Measurements from ENCODE around the gene ASIC4. TPM values are rescaled to one million over a fixed set of nuclear protein-coding genes. Genes with fewer than 3 reads are reported as not detected.

ASIC4 gene
- total RNA-seq, 1 donor from 2014 or later = not detected

DNA sequence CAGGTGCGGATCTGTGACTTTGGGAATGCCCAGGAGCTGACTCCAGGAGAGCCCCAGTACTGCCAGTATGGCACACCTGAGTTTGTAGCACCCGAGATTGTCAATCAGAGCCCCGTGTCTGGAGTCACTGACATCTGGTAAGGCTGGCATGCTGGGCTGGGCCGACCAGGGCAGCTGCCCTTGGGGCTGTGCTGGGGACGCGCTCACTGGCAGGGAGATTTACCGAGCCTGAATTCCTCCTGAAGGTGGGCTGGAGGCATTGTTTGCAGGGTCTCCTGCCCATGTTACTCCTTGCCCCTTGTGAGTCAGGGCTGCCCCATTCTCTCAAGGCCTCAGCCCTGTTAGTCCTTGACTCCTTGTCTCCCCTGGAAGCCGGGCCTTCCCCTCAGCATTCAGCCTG is 34.3 kb upstream of the ASIC4 start:
- DNase-seq (ENCODE audit: low read depth in 2 of 2) = no peak

- DNase-seq (ENCODE audit: low read depth in 2 of 2) = no peak
Measured at GRCh38 chr2:219482674-219483405, 31.4 kb upstream of the ASIC4 start.

DNA sequence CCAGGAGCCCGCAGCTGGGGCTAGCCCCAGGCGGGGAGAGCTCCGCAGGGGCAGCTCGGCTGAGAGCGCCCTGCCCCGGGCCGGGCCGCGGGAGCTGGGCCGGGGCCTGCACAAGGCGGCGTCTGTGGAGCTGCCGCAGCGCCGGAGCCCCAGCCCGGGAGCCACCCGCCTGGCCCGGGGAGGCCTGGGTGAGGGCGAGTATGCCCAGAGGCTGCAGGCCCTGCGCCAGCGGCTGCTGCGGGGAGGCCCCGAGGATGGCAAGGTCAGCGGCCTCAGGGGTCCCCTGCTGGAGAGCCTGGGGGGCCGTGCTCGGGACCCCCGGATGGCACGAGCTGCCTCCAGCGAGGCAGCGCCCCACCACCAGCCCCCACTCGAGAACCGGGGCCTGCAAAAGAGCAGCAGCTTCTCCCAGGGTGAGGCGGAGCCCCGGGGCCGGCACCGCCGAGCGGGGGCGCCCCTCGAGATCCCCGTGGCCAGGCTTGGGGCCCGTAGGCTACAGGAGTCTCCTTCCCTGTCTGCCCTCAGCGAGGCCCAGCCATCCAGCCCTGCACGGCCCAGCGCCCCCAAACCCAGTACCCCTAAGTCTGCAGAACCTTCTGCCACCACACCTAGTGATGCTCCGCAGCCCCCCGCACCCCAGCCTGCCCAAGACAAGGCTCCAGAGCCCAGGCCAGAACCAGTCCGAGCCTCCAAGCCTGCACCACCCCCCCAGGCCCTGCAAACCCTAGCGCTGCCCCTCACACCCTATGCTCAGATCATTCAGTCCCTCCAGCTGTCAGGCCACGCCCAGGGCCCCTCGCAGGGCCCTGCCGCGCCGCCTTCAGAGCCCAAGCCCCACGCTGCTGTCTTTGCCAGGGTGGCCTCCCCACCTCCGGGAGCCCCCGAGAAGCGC is 30.6 kb upstream of the ASIC4 start:
- no peak for DNase-seq (ENCODE audit: low read depth in 2 of 2)

GRCh38 chr2:219484343-219485200 is 29.7 kb upstream of the ASIC4 start:
- DNase-seq (ENCODE audit: low read depth in 2 of 2) = no peak

DNA sequence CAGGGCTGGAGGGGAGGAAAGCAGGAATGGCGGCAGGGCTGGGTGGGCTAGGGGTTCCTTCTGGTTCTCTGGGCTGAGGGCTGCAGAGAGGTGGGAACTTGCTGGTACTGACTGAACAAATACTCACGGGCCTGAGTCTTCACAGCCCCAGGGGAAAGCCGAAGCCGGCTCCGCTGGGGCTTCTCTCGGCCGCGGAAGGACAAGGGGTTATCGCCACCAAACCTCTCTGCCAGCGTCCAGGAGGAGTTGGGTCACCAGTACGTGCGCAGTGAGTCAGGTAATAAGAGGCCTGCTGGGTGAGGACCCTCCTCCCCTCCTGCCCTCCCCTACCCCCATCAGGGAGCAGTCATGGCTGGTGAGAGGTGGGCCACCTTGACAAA is 29.1 kb upstream of the ASIC4 start:
- DNase-seq (ENCODE audit: low read depth in 2 of 2) = no peak

DNA sequence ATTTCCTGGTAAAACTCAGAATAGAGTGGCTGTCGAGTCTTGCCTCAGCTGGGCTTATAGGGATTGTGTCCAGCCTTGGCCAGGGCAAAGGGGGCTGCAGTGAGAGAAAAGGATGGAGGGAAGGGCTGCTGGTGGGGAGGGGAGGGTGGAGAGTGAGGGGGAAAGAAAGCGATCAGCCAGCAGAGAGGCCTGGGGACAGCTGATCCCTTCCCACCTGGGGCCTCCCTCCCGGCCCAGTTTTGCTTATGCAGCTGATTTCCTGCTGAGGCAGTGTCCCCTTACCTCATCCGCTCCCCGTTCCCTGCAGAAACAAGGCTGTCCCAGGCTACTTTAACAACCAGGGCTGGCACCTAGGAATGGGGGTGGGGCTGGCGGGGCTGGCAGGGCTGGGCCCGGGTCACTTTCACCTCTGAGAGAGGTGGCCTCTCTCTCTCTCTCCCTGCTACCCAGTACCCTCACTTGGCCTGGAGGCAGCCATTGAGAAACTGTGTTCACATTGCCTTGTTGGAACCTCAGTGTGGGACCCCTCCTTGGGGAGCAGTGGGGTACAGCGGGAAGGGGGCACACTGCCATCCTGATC is 27.8 kb upstream of the ASIC4 start:
- no peak for DNase-seq (ENCODE audit: low read depth in 2 of 2)

GRCh38 chr2:219488149-219488843 is 26.0 kb upstream of the ASIC4 start:
- DNase-seq (ENCODE audit: low read depth in 2 of 2) = no peak

DNA sequence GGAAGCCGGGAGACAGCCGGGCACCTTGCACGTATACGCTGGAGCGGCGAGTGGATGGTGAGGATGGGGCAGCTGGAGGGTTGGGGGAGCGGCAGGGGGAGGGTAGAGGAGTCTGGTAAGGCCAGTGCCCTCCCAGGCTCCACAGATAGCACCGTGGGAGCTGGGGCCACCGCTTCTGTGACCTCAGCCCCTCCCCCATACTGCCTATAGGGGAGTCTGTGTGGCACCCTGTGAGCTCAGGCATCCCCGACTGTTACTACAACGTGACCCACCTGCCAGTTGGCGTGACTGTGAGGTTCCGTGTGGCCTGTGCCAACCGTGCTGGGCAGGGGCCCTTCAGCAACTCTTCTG is 25.5 kb upstream of the ASIC4 start:
- no peak for DNase-seq (ENCODE audit: low read depth in 2 of 2)

GRCh38 chr2:219489315-219489714 is 25.0 kb upstream of the ASIC4 start:
- no peak for DNase-seq (ENCODE audit: low read depth in 2 of 2)

GRCh38 chr2:219490186-219490585 is 24.1 kb upstream of the ASIC4 start:
- DNase-seq (ENCODE audit: low read depth in 2 of 2) = no peak

GRCh38 chr2:219490600-219491130 is 23.6 kb upstream of the ASIC4 start:
- no peak for DNase-seq (ENCODE audit: low read depth in 2 of 2)

DNA sequence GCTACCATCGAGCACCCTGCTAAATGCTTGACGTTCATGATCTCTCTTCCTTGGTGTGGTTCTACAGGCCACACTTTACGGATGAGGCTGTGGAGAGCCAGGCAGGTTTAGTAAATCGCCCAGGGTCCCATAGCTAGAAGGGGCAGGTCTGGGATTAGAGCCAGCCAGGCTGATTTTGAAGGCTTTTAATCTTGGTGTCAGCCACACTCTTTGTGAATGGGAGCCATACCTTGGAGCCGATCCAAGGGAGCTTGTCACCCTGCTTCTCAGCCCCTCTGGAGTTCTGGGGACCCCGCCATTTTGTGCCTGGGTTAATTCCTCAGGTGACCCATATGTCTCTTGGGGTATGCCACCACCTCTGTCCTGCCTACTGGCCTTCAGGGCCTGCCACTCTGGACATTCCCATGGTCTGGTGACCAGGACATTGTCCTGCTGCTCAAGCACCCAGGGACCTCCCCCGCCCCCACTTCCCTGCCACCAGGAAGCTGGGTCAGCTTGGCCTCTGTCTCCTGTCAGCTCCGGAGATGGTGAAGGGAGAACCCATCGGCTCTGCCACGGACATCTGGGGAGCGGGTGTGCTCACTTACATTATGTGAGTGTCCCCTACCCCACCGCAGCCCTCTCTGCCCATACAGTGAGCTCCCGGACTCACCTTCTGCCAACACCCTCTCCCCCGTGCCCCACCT is 22.9 kb upstream of the ASIC4 start:
- no peak for DNase-seq (ENCODE audit: low read depth in 2 of 2)

DNA sequence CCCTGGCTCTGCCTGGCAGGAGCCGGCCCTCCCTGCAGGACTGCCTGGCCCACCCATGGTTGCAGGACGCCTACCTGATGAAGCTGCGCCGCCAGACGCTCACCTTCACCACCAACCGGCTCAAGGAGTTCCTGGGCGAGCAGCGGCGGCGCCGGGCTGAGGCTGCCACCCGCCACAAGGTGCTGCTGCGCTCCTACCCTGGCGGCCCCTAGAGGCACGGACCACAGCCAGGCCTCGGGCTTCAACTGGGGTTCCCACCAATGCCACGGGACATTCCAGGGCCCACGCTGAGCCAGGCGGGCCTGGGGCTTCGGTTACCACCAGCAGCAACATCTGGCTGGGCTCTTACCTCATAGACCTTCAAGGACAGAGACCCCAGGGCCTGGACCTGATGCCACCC is 21.7 kb upstream of the ASIC4 start:
- DNase-seq (ENCODE audit: low read depth in 2 of 2) = no peak

DNA sequence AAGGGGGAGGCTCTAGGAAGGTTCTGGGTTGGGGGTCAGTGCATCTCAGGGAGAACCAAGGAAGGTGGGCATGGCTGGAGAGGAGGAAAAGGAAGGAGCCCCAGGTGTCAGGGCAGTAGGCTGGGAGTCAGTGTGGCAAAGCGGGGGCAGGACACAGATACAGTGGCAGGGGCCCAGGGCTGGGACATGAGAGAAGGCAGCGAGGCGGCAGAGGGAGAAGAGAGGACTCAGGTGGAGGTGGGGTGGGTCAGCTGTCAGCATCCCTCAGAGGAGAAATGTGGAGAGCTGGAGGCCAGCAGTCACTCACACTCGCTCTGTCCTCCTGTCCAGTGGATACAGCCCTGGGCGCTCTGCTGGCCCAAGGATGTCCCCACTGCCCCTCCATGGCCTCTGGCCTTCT is 21.2 kb upstream of the ASIC4 start:
- DNase-seq (ENCODE audit: low read depth in 2 of 2) = no peak

- no peak for DNase-seq (ENCODE audit: low read depth in 2 of 2)
Measured at GRCh38 chr2:219494952-219495530, 19.2 kb upstream of the ASIC4 start.

DNA sequence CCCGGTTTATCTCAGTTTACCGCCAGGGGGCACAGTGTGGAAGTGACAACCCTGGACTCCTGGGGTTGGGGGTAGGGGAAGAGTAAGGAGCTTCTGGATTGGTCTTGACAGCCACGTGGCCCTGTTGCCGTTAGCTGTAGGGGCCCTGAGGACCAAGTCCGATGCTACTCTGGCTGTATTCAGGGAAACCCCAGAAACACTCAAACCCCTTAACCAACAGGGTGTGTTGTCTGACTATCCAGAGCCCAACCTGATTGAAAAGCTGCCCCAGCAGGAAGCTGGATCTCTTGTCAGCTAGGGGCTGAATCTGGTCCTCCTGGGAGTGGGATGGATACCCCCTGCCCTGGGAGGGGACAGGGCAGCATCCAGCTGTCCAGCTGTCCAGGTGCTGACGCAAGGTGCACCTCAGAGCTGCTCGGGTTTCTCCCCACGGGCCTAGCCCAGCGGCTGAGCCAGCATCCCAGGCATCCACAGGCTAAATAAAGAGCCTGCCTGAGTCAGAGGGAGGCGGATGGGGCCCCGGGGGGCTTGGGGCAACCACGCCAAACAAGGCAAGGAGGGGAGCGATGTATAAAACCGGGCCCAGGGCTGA is 18.7 kb upstream of the ASIC4 start:
- DNase-seq (ENCODE audit: low read depth in 2 of 2) = peak; percentile 45 to 75

DNA sequence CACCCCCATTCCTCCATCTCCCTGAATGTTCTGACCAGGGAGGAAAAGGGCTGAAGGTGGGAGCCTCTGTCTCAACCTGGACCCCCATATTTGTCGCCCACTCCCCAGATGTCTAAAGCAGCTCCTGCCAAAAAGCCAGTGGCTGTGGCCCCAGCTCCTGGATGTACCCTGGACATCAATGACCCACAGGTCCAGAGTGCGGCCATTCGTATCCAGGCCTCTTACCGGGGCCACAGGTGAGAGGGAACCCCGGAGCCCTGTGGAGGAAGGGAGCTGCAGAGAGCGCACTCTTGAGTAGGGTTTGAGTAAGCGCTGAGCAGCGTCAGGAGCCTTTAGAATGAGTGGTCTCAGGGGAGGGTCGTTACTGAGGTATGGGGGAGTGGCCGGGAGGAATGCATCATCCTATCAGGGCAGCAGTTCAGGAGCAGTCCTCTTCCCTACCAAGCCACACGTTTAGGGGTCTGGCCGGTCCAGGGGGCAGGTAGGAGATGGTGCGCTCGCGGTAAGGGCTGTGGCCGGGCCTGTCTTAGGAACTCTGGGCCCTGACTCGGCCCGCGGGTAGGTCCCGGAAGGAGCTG is 17.9 kb upstream of the ASIC4 start:
- DNase-seq (ENCODE audit: low read depth in 2 of 2) = no peak

DNA sequence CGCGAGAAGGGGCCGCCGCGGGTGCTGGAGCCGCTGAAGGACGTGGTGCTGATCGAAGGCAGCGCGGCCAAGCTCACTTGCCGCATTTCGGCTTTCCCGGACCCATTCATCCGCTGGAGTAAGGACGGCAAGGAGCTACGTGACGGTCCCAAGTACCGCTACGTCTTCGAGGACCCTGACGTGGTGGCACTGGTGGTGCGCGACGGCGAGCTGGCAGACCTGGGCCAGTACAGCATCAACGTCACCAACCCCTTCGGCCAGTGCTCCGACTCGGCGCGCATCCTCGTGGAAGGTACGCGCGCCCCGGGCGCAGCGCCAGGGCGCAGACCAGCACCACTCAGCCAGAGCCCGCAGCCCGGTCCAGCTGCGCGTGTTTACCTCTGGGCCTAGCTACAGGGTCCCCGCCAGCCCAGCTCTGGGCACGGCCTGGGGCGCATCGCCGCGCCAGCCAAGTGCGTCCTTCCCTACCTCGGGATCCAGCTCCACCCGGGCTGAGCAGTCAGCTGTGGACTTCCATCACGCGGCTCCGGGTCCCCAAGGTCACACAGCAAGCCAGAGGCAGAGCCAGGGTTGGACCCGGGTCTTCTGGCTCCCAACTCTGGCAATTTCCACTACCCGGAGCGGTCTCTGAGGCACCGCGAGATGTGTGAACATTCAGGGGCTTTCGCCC is 17.3 kb upstream of the ASIC4 start:
- no peak for DNase-seq (ENCODE audit: low read depth in 2 of 2)
